Caki2 (cell line): Measurements from ENCODE around the gene SMC1B. TPM values are rescaled to one million over a fixed set of nuclear protein-coding genes. Genes with fewer than 3 reads are reported as not detected.
"Not testable (repeated sequence)": the region's sequence is repeated elsewhere in the genome, so short reads cannot be mapped to it uniquely, and the experiment has no call there.

ENCODE experiments used
- DNase-seq: peaks from one replicate; pipeline ENCODE4 v3.0.0-alpha.2; 2015; ENCODE audit warnings: low read depth
- in situ Hi-C: cut with HindIII; loops from 2 replicates; pipeline ENCODE4 v1.10.0; 2016; ENCODE audit warnings: low sequenced_read_pairs, low pct_unique_long_range_greater_than_20kb, mixed read lengths
- total RNA-seq: library from RNA; depleted of rRNA; stranded (reverse); fragments of >200 nt; shearing (Covaris generic); gene quantifications from 2 replicates; pipeline ENCODE4 v1.2.3, GENCODE V29; 2014; ENCODE audit warnings: low replicate concordance

SMC1B gene
- total RNA-seq, 1 experiment from 2014 or later: 0.27 TPM

GRCh38 chr22:45332001-45332400, 81.4 kb downstream of the SMC1B start:
- DNase-seq: no peak
- in situ Hi-C loops: no loop called here

- in situ Hi-C loops: no loop called here
- no peak for DNase-seq
Measured at GRCh38 chr22:45331486-45331885, 81.9 kb downstream of the SMC1B start.

GRCh38 chr22:45330548-45330947, 82.9 kb downstream of the SMC1B start:
- in situ Hi-C loops: no loop called here
- no peak for DNase-seq

GRCh38 chr22:45329530-45329936, 83.9 kb downstream of the SMC1B start:
- in situ Hi-C loops: no loop called here
- DNase-seq: no peak

GRCh38 chr22:45328822-45329529, 84.4 kb downstream of the SMC1B start:
- no peak for DNase-seq
- in situ Hi-C loops: no loop called here

- in situ Hi-C loops, DNase-seq: not testable (repeated sequence)
Measured at GRCh38 chr22:45328261-45328660, 85.1 kb downstream of the SMC1B start.

GRCh38 chr22:45324311-45324711, 89.1 kb downstream of the SMC1B start:
- no peak for DNase-seq
- in situ Hi-C loops: no loop called here

GRCh38 chr22:45323695-45324094, 89.7 kb downstream of the SMC1B start:
- in situ Hi-C loops: no loop called here
- no peak for DNase-seq

- no peak for DNase-seq
- in situ Hi-C loops: no loop called here
Measured at GRCh38 chr22:45322873-45323525, 90.4 kb downstream of the SMC1B start.

GRCh38 chr22:45321827-45322226, 91.6 kb downstream of the SMC1B start:
- in situ Hi-C loops: no loop called here
- DNase-seq: no peak

- in situ Hi-C loops: no loop called here
- no peak for DNase-seq
Measured at GRCh38 chr22:45320357-45320976, 92.9 kb downstream of the SMC1B start.

GRCh38 chr22:45319324-45319685, 94.1 kb downstream of the SMC1B start:
- no peak for DNase-seq

GRCh38 chr22:45318558-45319323, 94.7 kb downstream of the SMC1B start:
- no peak for DNase-seq
- in situ Hi-C loops: no loop called here

More at GRCh38 chr22:45319324-45319685, 94.1 kb downstream of the SMC1B start:
- in situ Hi-C loops: no loop called here

- in situ Hi-C loops: no loop called here
- DNase-seq: peak; percentile 34
Measured at GRCh38 chr22:45318168-45318557, 95.2 kb downstream of the SMC1B start.

- peak; percentile 36 for DNase-seq
- in situ Hi-C loops: no loop called here
Measured at GRCh38 chr22:45317551-45318167, 95.7 kb downstream of the SMC1B start.

GRCh38 chr22:45316796-45317526, 96.4 kb downstream of the SMC1B start:
- in situ Hi-C loops: no loop called here
- DNase-seq: no peak

GRCh38 chr22:45314786-45315185, 98.6 kb downstream of the SMC1B start:
- DNase-seq: no peak
- in situ Hi-C loops: no loop called here
